Astrocyte (in vitro differentiated cells and primary cell): Measurements from ENCODE around the gene GBA2.

ENCODE experiments used
- CTCF ChIP-seq: IDR thresholded peaks from 2 replicates; pipeline ENCODE4 v1.5.1; 2011; ENCODE audit warnings: low read depth, mild to moderate bottlenecking, inconsistent platforms, low read length, moderate library complexity; ENCODE audit not compliant: insufficient read depth
- EZH2 ChIP-seq: IDR thresholded peaks from 2 replicates; pipeline ENCODE4 v1.6.1; 2012; ENCODE audit warnings: mild to moderate bottlenecking, low read length, inconsistent platforms; ENCODE audit not compliant: insufficient read depth

DNA sequence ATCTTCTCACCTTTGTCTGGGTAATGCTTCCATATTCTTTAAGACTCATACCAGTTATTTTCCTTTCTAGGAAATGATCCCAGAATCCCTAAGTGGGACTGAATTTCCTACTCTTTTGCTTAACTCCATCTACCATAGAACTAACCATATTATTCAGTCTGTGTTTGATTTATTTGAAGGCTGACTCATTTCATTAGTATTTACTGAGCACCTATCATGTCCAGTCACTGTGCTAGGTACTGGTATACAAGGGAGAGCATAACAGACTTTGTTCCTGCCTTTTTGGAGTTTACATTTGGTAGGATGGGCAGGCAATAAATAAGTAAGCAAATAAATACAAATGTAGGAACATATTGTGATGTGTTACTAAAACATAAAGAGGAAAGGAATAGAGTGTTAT is 46.7 kb upstream of the GBA2 start:
- TF ChIP-seq CTCF (no peak), EZH2 (no peak)
